ENCODE data around the gene SPATA46. TPM values are rescaled to one million over a fixed set of nuclear protein-coding genes. Genes with fewer than 3 reads are reported as not detected.

Gene SPATA46
- total and polyA plus RNA-seq, 8 donors, result not detected

DNA sequence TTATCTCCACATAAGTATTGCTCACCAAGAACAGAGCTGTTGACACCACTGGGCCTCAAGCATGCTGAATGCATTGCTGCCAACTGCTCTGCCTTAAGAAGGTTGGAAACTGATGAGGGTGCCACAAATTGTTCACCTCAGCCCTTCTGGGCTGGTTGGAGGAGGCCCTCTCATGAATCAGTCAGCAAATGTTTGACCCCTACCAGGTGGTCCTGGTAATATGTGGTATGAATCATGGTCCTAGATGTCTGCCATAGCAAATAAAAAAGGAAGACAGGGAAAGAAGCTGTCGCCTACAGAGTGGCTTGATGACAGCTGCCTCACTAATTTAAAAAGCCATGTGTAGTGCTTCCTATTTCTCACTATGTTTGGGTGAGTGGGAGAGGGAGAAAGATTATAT, 12.2 kb downstream of the SPATA46 start:
- peaks cover 0 to 43% (median 31%) of the 10 kb centered on the region in 4 donors for H3K36me3 ChIP-seq
- DNase-seq, result no peak
- WGBS, 5 donors, result 88 to 96% (median 94%) methylated on average over 1 of the region's 1 CpG
- no peaks in the 10 kb centered on the region for H3K27me3 ChIP-seq
- H3K4me3 ChIP-seq, result no peak overlapping the region
- H3K4me1 ChIP-seq, result peaks cover 0 to 5% (median 0%) of the 10 kb centered on the region in 4 donors
- intact Hi-C loops (cut with DNase I; ENCODE audit: low total_unique reads), result no loop called here
- no peak overlapping the region for H3K27ac ChIP-seq
- TF ChIP-seq POLR2A (IDR thresholded peaks at IDR 0.05), result no peak
- TF ChIP-seq, protein P1, sequence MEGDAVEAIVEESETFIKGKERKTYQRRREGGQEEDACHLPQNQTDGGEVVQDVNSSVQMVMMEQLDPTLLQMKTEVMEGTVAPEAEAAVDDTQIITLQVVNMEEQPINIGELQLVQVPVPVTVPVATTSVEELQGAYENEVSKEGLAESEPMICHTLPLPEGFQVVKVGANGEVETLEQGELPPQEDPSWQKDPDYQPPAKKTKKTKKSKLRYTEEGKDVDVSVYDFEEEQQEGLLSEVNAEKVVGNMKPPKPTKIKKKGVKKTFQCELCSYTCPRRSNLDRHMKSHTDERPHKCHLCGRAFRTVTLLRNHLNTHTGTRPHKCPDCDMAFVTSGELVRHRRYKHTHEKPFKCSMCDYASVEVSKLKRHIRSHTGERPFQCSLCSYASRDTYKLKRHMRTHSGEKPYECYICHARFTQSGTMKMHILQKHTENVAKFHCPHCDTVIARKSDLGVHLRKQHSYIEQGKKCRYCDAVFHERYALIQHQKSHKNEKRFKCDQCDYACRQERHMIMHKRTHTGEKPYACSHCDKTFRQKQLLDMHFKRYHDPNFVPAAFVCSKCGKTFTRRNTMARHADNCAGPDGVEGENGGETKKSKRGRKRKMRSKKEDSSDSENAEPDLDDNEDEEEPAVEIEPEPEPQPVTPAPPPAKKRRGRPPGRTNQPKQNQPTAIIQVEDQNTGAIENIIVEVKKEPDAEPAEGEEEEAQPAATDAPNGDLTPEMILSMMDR (IDR thresholded peaks at IDR 0.05), result no peak
- TF ChIP-seq POLR2AphosphoS5 (IDR thresholded peaks at IDR 0.05), result no peak
- TF ChIP-seq EP300 (IDR thresholded peaks at IDR 0.05), result no peak
- H3K9me3 ChIP-seq, result no peaks in the 10 kb centered on the region

DNA sequence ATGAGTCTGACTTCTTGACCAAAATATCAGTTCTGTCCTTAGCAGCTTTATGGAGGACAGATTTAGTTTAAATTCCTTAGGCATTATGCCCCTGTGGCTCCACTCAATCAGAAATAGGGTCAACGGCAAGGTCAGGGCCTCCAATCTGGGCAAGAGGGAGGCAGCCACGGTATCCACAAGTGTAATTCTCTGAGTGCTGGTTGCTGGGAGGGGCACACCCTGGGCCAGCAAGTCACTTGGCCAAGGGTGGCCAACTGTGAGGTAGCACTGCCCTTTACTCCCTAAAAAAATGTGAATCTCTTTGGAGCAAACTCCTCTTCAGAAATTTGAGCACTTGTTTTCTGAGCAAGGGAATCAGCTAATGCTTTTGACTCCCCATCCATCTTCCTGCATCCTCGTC, 12.8 kb downstream of the SPATA46 start:
- intact Hi-C loops (cut with DNase I; ENCODE audit: low total_unique reads), result no loop called here
- peaks cover 0 to 49% (median 31%) of the 10 kb centered on the region in 4 donors for H3K36me3 ChIP-seq
- H3K27ac ChIP-seq, result no peak overlapping the region
- no peak overlapping the region for H3K4me3 ChIP-seq
- no peaks in the 10 kb centered on the region for H3K9me3 ChIP-seq
- no peaks in the 10 kb centered on the region for H3K27me3 ChIP-seq
- no peak for TF ChIP-seq POLR2A (IDR thresholded peaks at IDR 0.05)
- TF ChIP-seq, protein P1 (IDR thresholded peaks at IDR 0.05), result no peak
- TF ChIP-seq EP300 (IDR thresholded peaks at IDR 0.05), result no peak
- no peak for TF ChIP-seq POLR2AphosphoS5 (IDR thresholded peaks at IDR 0.05)
- H3K4me1 ChIP-seq, result peaks cover 0 to 5% (median 0%) of the 10 kb centered on the region in 4 donors
- WGBS, 5 donors, result 78 to 90% (median 85%) methylated on average over 3 of the region's 3 CpGs
- DNase-seq, result no peak

DNA sequence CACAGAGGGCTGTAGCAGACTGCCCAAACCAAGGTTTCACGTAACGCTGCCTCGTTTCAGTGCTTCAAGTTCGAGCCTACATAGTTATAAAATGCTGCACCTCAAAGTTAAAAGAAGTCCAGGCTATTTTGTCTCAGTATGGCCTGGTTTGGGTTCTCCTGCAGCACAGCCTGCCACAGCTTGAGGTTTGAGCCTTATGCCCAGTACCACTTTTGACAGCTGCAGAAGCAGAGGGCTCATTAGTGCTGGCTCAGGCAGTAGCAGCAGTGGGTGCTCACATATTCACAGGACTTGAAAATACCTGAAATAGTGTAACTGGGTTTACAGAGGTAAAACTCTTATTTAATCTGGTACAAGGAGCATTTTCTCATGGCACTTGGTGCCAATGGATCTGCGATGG, 15.3 kb downstream of the SPATA46 start:
- peaks cover 0 to 51% (median 23%) of the 10 kb centered on the region in 4 donors for H3K36me3 ChIP-seq
- DNase-seq, result no peak
- 87 to 97% (median 94%) methylated on average over 5 of the region's 5 CpGs for WGBS, 5 donors
- H3K4me1 ChIP-seq, result peaks cover 0 to 5% (median 0%) of the 10 kb centered on the region in 4 donors
- H3K27ac ChIP-seq, result no peak overlapping the region
- no peaks in the 10 kb centered on the region for H3K9me3 ChIP-seq
- TF ChIP-seq, protein P1 (IDR thresholded peaks at IDR 0.05), result no peak
- no peak for TF ChIP-seq POLR2AphosphoS5 (IDR thresholded peaks at IDR 0.05)
- no peak for TF ChIP-seq EP300 (IDR thresholded peaks at IDR 0.05)
- TF ChIP-seq POLR2A (IDR thresholded peaks at IDR 0.05), result no peak
- intact Hi-C loops (cut with DNase I; ENCODE audit: low total_unique reads), result no loop called here
- no peaks in the 10 kb centered on the region for H3K27me3 ChIP-seq
- H3K4me3 ChIP-seq, result no peak overlapping the region

DNA sequence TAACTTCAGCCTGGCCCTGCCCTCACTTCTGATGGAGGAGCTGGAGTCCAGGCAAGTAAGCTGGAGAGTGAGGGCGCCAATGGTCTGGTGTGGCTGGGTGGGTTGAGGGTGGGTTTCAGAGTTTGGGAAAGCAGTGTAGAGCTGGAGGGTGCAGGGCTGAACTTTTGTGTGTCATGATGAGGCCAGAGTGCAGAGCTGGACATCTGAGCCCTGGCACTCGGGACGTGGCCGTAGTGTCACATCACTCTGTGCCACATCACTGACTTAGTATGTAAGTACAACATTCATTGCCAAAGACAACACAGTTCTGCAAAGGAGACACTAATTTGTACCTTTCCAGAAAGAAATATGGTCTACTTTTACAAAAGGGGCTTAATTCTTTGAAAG, 15.8 kb downstream of the SPATA46 start:
- H3K4me1 ChIP-seq, result peaks cover 0 to 5% (median 0%) of the 10 kb centered on the region in 4 donors
- H3K4me3 ChIP-seq, result no peak overlapping the region
- no peak for DNase-seq
- H3K27me3 ChIP-seq, result no peaks in the 10 kb centered on the region
- 89 to 100% (median 94%) methylated on average over 4 of the region's 4 CpGs for WGBS, 5 donors
- no peak overlapping the region for H3K27ac ChIP-seq
- intact Hi-C loops (cut with DNase I; ENCODE audit: low total_unique reads), result no loop called here
- TF ChIP-seq POLR2A (IDR thresholded peaks at IDR 0.05), result no peak
- TF ChIP-seq, protein P1 (IDR thresholded peaks at IDR 0.05), result no peak
- TF ChIP-seq POLR2AphosphoS5 (IDR thresholded peaks at IDR 0.05), result no peak
- no peak for TF ChIP-seq EP300 (IDR thresholded peaks at IDR 0.05)
- peaks cover 0 to 56% (median 26%) of the 10 kb centered on the region in 4 donors for H3K36me3 ChIP-seq
- H3K9me3 ChIP-seq, result no peaks in the 10 kb centered on the region

Data from stomach (tissue), 9 donors.